ENCODE data around the gene RPUSD1.

The RPUSD1 gene

DNA sequence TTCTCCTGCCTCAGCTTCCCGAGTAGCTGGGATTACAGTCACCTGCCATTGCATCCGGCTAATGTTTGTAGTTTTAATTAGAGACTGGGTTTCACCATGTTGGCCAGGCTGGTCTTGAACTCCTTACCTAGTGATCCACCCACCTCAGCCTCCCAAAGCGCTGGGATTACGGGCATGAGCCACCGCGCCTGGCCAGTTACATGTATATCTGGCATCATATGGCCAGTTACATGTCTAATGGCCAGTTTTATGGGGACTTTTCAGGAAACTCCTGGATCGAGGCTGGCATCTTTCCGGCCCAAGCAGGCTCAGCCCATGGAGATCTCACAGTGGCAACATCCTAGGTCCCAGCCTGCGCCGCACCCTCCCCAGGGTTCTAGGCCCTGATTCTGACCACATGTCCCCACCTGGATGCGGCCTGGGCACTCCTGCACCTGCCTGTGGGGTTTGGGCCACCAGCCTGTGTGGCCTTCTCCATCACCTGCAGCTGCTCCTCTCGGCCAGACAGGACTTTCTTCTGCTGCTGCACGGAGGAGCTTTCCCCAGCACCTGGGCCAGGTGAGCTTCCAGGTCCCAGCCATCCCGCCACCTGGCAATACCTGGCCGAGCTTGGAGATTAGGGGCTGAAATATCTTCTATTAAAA lies 46.1 kb downstream of the RPUSD1 start:
- DNase-seq = no peak

DNA sequence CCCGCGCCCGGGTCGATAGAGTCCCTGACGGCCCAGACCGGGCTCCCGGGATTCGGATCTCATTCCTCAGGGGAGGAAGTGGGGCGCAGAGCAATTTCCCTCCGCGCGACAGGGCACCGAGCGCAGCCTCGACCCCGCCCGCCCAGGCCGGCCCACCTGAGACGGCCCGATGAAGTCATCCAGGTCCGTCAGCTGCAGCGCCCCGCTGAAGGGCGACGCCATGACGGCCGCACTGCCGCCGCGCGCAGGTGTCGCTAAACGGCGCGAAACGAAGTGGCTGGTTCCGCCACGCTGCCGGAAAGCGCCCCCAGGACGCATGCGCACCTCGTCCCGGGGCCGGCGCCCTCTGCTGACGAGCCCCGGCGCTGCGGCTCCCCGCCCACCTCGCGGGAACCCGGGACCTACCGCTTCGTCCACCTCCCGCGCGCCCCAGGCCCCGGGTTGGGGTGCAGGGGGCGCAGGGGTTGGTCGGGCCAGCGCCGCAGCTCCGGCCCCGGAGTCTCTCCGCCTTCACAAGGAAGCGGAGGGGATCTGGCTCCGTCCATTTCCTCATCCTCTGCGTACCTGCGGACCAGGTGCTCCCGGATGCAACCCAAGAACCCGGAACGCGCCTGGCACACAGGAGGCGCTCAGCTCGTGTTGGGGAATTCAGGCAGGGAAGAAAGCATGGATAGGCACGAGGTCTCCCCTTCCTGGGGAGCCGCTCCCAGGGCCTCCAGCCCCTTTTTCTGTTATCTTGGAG lies 47.2 kb downstream of the RPUSD1 start, which contains the start of gene CIAO3:
CIAO3 (minus strand) TSS at position 234 of the 742 bp plus-strand sequence; CDS start at position 222, 12 bp downstream.
- peak; percentile 87 for DNase-seq

DNA sequence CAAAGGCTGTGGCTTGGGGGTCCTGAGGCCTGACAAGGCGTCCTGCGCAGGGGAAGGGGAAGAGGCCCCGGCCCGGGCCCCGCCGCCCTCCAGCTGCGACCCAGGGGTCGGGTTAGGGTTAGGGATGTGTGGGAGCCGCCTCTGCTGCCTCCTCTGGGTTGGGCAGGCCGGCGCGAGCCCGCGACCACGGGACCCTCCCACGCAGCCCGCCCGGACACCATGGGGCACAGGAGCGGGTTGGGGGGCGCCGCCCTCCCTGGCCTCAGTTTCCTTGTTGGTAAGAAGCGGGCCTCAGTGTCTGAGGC lies 47.8 kb downstream of the RPUSD1 start:
- no peak for DNase-seq

DNA sequence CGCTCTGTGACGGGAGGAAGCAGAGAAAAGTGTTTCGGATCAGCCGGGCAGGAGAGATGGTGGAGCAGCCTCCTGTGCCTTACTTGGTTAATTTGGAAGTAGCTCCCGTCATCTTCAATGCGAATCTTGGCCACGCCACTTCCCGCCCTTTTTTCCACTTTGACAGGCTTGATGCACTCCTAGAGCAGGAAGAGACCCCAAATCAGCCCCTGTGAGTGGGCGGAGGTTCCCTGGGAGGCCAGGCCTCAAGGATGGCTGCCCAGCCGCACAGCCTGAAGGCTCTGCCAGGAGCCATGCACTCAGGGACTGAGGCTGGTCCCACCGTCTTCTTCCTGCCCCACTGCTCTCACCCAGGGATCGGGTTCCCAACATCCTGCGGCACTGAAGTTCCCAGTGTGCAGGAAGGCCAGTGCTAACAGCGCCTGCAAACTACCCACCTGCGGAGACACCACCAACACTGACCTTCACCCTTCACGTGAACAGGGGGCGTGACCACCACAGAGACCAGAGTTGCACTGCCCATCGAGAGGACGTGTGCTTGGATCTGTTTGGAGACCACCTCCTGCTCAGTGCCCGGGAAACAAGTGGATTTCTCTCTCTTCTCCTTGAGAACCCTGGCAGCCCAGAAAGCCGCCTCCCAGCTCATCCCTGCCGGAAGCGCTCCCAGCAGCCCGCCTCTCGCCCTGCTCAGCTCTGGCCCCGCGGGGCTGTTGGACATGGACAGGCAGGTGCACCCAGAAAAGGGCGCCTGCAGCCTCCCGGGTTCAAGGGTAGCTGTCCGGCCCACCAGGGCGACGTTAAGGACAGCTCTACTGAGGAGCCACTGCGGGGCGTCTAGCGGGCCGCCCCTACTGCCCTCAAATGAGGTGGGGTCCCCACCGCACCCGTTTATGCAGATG lies 48.4 kb downstream of the RPUSD1 start:
- DNase-seq = no peak

- DNase-seq = no peak
These were observed 51.2 kb downstream of the RPUSD1 start for GRCh38 chr16:736936-737481.

DNA sequence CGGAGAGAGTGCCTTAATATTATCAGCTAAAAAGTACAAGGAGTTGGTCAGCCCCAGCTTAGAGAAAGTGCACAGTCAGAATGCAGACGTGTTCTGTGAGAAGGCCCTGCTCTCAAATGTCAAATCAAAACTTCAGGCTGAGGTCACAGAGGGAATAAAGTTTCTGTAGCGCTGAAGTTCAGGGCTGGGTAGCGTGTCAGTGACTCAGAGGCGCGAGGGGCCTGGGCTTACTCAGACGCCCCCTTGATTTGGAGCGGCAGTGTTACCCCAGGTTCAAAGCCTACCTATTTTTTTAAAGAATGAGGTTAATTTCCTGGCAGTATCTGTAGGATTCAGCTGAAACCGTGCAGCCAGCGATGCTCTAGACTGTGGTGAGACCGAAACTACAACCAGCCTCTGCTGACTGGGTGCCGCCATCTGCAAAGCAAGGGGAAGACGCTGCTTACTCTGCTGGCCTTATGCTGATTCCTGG lies 52.2 kb downstream of the RPUSD1 start:
- no peak for DNase-seq

DNA sequence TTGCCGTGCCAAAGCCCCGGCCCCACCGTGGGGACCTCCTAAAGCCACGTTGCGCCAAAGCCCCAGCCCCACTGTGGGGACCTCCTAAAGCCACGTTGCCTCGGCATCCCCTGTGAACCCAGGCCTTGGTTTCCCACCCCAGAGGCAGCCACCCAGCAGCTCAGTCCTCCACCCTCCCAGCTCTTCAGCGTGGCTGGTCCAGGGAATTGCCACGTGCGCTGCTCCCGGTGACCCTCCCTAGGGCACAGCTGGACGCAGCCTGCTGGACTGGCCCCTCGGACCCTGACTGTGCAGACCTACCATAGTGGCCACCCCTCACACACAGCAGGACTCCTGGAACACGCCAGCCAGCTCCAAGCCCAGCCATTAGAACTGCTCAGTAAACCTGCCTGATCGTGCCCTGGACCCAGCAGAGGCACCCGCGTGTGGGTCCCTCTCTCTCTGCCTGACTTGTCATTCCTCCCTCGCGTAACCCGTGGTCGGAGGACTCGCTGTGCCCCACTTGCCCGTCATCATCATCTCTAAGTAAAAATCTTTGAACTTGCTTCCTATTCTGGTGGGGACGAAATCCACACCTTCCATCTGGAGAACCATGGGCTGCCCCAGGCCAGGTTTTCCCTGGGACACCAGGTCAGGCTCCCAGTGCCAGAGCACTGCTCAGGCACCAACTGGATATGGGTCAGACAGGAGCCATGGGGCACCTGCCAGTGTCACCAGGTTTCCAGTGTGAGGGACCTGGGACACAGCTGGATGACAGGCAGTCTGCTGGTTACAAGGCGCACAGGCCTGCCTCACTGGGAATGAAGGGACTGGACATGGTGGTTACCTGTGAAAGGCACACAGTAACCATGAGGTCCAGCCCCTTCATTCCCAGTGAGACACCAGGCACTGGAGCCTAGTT lies 53.0 kb downstream of the RPUSD1 start:
- DNase-seq = no peak
